ENCODE measurements around the gene ABCA2. TPM values are rescaled to one million over a fixed set of nuclear protein-coding genes. Genes with fewer than 3 reads are reported as not detected.

Gene ABCA2
- total and polyA plus RNA-seq, 2 experiments from 2014 or later, result 30.5 to 56.7 TPM

GRCh38 chr9:137019891-137020683 is 8.0 kb downstream of the ABCA2 start:
- no peak overlapping the region for H3K27ac ChIP-seq
- H3K4me3 ChIP-seq, result no peak overlapping the region
- H3K27me3 ChIP-seq, result no peaks in the 10 kb centered on the region
- H3K4me1 ChIP-seq (ENCODE audit: low read depth), result no peaks in the 10 kb centered on the region
- TF ChIP-seq CTCF (IDR thresholded peaks at IDR 0.05; ENCODE audit: low read depth, low read length), result no peak
- H3K36me3 ChIP-seq, result peaks cover 9% of the 10 kb centered on the region
- DNase-seq (ENCODE audit: low read depth in 1 of 2, low spot score in 1 of 2), result no peak
- H3K9me3 ChIP-seq (ENCODE audit: low read depth), result no peaks in the 10 kb centered on the region

- TF ChIP-seq CTCF (IDR thresholded peaks at IDR 0.05; ENCODE audit: low read depth, low read length), result no peak
- no peaks in the 10 kb centered on the region for H3K27me3 ChIP-seq
- H3K4me3 ChIP-seq, result no peak overlapping the region
Observed at GRCh38 chr9:137018761-137019559, 9.1 kb downstream of the ABCA2 start.

GRCh38 chr9:137017791-137018497 is 10.1 kb downstream of the ABCA2 start:
- Histone ChIP-seq H3K4me1 (ENCODE audit: low read depth) (no peaks in the 10 kb centered on the region), H3K9me3 (ENCODE audit: low read depth) (no peaks in the 10 kb centered on the region), H3K36me3 (peaks cover 9% of the 10 kb centered on the region), H3K27ac (no peak overlapping the region), H3K4me3 (no peak overlapping the region), H3K27me3 (no peaks in the 10 kb centered on the region)
- no peak for DNase-seq (ENCODE audit: low read depth in 1 of 2, low spot score in 1 of 2)
- TF ChIP-seq CTCF (IDR thresholded peaks at IDR 0.05; ENCODE audit: low read depth, low read length), result no peak

More at GRCh38 chr9:137018761-137019559, 9.1 kb downstream of the ABCA2 start:
- Histone ChIP-seq H3K4me1 (ENCODE audit: low read depth) (no peaks in the 10 kb centered on the region), H3K36me3 (peaks cover 9% of the 10 kb centered on the region), H3K27ac (no peak overlapping the region), H3K9me3 (ENCODE audit: low read depth) (no peaks in the 10 kb centered on the region)
- DNase-seq (ENCODE audit: low read depth in 1 of 2, low spot score in 1 of 2), result no peak

- no peak for TF ChIP-seq CTCF (IDR thresholded peaks at IDR 0.05; ENCODE audit: low read depth, low read length)
- no peak for DNase-seq (ENCODE audit: low read depth in 1 of 2, low spot score in 1 of 2)
- Histone ChIP-seq H3K4me3 (no peak overlapping the region), H3K27ac (no peak overlapping the region), H3K36me3 (peaks cover 12% of the 10 kb centered on the region), H3K27me3 (no peaks in the 10 kb centered on the region), H3K9me3 (ENCODE audit: low read depth) (no peaks in the 10 kb centered on the region), H3K4me1 (ENCODE audit: low read depth) (no peaks in the 10 kb centered on the region)
Observed at GRCh38 chr9:137017071-137017470, 11.0 kb downstream of the ABCA2 start.

- Histone ChIP-seq H3K27me3 (no peaks in the 10 kb centered on the region), H3K27ac (no peak overlapping the region), H3K4me3 (no peak overlapping the region), H3K36me3 (peaks cover 12% of the 10 kb centered on the region), H3K9me3 (ENCODE audit: low read depth) (no peaks in the 10 kb centered on the region), H3K4me1 (ENCODE audit: low read depth) (no peaks in the 10 kb centered on the region)
- no peak for DNase-seq (ENCODE audit: low read depth in 1 of 2, low spot score in 1 of 2)
- no peak for TF ChIP-seq CTCF (IDR thresholded peaks at IDR 0.05; ENCODE audit: low read depth, low read length)
Observed at GRCh38 chr9:137016436-137016835, 11.6 kb downstream of the ABCA2 start.

All from cardiac muscle cell (in vitro differentiated cells and primary cell).